ENCODE results near the gene GPRC5A. TPM values are rescaled to one million over a fixed set of nuclear protein-coding genes. Genes with fewer than 3 reads are reported as not detected.

Gene GPRC5A
- total RNA-seq, 1 donor: 4.7 TPM

DNA sequence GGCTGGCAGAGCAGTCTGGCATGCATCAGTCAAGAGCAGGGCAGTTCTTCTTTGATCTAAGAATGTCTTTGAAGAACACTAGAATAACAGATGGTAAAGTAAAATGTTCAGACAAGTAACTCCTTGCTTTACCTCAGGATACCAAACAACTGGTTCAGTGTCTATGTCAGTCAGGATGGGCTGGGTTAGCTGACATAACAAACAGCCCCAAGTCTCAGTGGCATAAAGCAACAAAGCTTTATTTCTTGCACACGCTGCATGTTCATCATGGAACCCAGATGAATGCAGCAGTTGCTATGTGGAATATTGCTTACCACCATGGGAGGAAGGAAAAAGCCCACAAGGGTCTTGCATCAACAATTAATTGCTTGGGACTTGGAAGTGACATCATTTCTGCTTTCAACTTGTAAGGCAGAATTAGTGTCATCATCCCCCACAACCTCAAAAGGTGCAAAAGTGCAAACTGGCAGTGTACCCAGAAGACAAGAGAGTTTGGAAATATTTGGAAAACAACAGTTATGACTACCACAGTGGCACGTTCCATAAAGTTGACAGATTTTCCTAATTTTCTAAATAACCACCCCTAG, 39.4 kb downstream of the GPRC5A start:
- H3K36me3 ChIP-seq (ENCODE audit: insufficient read depth, low read length): no peaks in the 10 kb centered on the region
- no peaks in the 10 kb centered on the region for H3K27me3 ChIP-seq (ENCODE audit: insufficient read depth, low read length)
- H2AFZ ChIP-seq (ENCODE audit: low read length): no peak overlapping the region
- H3K4me2 ChIP-seq (ENCODE audit: insufficient read depth, low read length): no peak overlapping the region
- H3K27ac ChIP-seq (ENCODE audit: low read depth, low read length): no peak overlapping the region
- peaks cover 14% of the 10 kb centered on the region for H3K4me1 ChIP-seq (ENCODE audit: insufficient read depth, low read length)
- no peaks in the 10 kb centered on the region for H3K9me3 ChIP-seq (ENCODE audit: low read depth, low read length)
- TF ChIP-seq, protein P1, sequence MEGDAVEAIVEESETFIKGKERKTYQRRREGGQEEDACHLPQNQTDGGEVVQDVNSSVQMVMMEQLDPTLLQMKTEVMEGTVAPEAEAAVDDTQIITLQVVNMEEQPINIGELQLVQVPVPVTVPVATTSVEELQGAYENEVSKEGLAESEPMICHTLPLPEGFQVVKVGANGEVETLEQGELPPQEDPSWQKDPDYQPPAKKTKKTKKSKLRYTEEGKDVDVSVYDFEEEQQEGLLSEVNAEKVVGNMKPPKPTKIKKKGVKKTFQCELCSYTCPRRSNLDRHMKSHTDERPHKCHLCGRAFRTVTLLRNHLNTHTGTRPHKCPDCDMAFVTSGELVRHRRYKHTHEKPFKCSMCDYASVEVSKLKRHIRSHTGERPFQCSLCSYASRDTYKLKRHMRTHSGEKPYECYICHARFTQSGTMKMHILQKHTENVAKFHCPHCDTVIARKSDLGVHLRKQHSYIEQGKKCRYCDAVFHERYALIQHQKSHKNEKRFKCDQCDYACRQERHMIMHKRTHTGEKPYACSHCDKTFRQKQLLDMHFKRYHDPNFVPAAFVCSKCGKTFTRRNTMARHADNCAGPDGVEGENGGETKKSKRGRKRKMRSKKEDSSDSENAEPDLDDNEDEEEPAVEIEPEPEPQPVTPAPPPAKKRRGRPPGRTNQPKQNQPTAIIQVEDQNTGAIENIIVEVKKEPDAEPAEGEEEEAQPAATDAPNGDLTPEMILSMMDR (IDR thresholded peaks at IDR 0.05; ENCODE audit: extremely low read depth, low read depth, low read length): no peak
- DNase-seq (ENCODE audit: insufficient read length, low spot score, missing footprints): no peak
- H3K4me3 ChIP-seq (ENCODE audit: insufficient read depth, low read length): no peak overlapping the region
- no peaks in the 10 kb centered on the region for H3K79me2 ChIP-seq (ENCODE audit: insufficient read depth, low read length)
- no peaks in the 10 kb centered on the region for H4K20me1 ChIP-seq (ENCODE audit: insufficient read depth, low read length)

DNA sequence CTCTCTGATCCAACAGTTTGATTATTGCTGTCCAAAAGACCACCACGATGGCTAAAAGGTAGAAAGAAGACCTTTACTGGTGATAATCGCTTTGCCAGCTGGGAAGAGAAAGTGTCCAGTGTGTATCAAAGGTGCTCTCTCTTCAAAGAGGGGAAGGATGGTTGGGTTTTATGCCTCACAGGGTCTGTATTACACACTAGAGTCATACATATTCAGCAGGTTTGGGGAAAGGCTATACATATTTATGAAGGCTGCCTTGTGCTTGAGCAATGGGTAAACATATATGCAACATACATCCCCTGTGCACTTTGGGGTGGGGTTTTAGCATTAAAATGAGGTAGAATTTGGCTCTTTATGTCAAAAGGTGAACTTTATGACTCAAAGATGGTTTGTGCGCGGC, 42.4 kb downstream of the GPRC5A start:
- H3K27ac ChIP-seq (ENCODE audit: low read depth, low read length): no peak overlapping the region
- no peaks in the 10 kb centered on the region for H3K36me3 ChIP-seq (ENCODE audit: insufficient read depth, low read length)
- H2AFZ ChIP-seq (ENCODE audit: low read length): no peak overlapping the region
- H3K27me3 ChIP-seq (ENCODE audit: insufficient read depth, low read length): no peaks in the 10 kb centered on the region
- DNase-seq (ENCODE audit: insufficient read length, low spot score, missing footprints): no peak
- no peak overlapping the region for H3K4me3 ChIP-seq (ENCODE audit: insufficient read depth, low read length)
- no peaks in the 10 kb centered on the region for H3K4me1 ChIP-seq (ENCODE audit: insufficient read depth, low read length)
- TF ChIP-seq, protein P1 (IDR thresholded peaks at IDR 0.05; ENCODE audit: extremely low read depth, low read depth, low read length): no peak
- no peaks in the 10 kb centered on the region for H4K20me1 ChIP-seq (ENCODE audit: insufficient read depth, low read length)
- no peak overlapping the region for H3K4me2 ChIP-seq (ENCODE audit: insufficient read depth, low read length)
- no peaks in the 10 kb centered on the region for H3K9me3 ChIP-seq (ENCODE audit: low read depth, low read length)
- no peaks in the 10 kb centered on the region for H3K79me2 ChIP-seq (ENCODE audit: insufficient read depth, low read length)

DNA sequence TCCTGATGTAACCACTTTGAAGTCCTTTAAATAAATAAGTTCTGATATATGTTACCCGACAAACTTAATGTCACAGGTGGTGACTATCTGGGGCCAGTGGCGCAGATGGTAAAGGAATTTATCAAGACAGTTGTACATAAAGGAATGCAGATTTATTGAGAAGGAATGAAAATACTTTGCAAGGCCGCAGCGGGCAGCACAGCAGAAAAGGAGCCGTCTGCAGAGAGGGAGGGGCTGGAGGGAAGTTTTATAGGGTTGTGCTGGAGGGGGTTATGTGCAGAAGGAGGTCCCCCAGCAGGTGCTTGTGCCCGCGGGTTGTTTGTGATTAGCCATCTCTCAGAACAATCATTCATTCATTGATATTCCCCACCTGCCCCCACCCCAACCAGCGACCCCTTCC, 43.2 kb downstream of the GPRC5A start:
- Histone ChIP-seq H3K4me3 (ENCODE audit: insufficient read depth, low read length) (no peak overlapping the region), H3K4me1 (ENCODE audit: insufficient read depth, low read length) (no peaks in the 10 kb centered on the region), H3K4me2 (ENCODE audit: insufficient read depth, low read length) (no peak overlapping the region), H2AFZ (ENCODE audit: low read length) (no peak overlapping the region), H3K36me3 (ENCODE audit: insufficient read depth, low read length) (no peaks in the 10 kb centered on the region), H3K9me3 (ENCODE audit: low read depth, low read length) (no peaks in the 10 kb centered on the region), H3K27me3 (ENCODE audit: insufficient read depth, low read length) (no peaks in the 10 kb centered on the region), H3K79me2 (ENCODE audit: insufficient read depth, low read length) (no peaks in the 10 kb centered on the region), H4K20me1 (ENCODE audit: insufficient read depth, low read length) (no peaks in the 10 kb centered on the region), H3K27ac (ENCODE audit: low read depth, low read length) (no peak overlapping the region)
- TF ChIP-seq, protein P1 (IDR thresholded peaks at IDR 0.05; ENCODE audit: extremely low read depth, low read depth, low read length): no peak
- no peak for DNase-seq (ENCODE audit: insufficient read length, low spot score, missing footprints)

DNA sequence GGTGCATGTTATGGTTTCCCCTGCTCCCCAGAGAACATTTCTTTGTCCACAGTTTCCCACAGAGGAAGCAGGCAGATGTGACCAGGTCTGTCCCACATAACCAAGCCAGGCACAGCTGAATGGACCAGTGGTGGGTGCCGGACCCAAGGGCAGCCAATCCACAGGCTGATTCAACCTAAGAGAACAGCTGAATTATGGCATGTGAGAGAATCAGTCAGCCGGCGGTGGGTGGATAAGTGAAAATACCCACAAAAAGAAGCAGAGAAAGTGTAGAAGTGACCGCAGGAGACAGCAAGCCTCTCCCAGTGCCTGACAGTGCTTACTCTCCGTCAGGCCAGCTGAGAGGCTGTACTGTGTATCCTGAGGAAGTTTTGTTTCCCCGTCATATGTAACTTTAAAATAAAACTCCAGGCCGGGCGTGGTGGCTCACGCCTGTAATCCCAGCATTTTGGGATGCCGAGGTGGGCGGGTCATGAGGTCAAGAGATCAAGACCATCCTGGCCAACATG, 45.7 kb downstream of the GPRC5A start:
- Histone ChIP-seq H3K79me2 (ENCODE audit: insufficient read depth, low read length) (no peaks in the 10 kb centered on the region), H3K27me3 (ENCODE audit: insufficient read depth, low read length) (no peaks in the 10 kb centered on the region), H4K20me1 (ENCODE audit: insufficient read depth, low read length) (no peaks in the 10 kb centered on the region), H3K36me3 (ENCODE audit: insufficient read depth, low read length) (no peaks in the 10 kb centered on the region), H3K9me3 (ENCODE audit: low read depth, low read length) (no peaks in the 10 kb centered on the region), H3K4me2 (ENCODE audit: insufficient read depth, low read length) (no peak overlapping the region), H3K27ac (ENCODE audit: low read depth, low read length) (no peak overlapping the region), H3K4me1 (ENCODE audit: insufficient read depth, low read length) (no peaks in the 10 kb centered on the region), H3K4me3 (ENCODE audit: insufficient read depth, low read length) (no peak overlapping the region), H2AFZ (ENCODE audit: low read length) (no peak overlapping the region)
- TF ChIP-seq, protein P1 (IDR thresholded peaks at IDR 0.05; ENCODE audit: extremely low read depth, low read depth, low read length): no peak
- DNase-seq (ENCODE audit: insufficient read length, low spot score, missing footprints): no peak
